ENCODE data around the gene SRP54.
"Not testable (repeated sequence)": the region's sequence is repeated elsewhere in the genome, so short reads cannot be mapped to it uniquely, and the experiment has no call there.

SRP54 gene

DNA sequence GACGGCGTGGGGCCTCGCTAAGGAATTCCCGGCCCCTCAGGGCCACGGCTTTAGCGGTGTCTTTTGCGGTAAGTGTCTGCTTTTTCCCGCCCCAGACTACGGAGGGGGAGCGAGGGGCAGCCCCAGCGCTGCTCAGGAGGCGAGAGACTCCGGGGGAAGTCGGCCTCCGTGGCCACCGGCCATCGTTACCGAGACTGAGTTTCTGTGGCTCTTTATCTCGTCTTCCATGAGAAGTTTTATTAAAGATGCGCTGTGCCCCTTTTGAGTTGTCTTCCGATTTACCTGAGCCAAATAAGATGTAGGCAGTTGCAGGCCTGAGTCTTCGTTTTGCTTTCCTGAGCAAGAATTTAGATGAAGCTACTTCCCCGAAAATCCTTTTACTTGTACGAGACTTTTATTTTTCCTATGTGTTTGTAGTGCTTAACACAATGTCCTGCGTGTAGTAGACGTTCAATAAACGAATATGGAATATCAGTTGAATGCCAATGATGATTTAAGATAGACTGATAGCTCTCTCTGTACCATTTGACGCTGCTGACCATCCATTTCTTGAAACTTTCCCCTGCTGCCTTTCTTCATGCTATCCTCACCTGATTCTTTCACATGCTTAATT, 462 bp downstream of the SRP54 start:
- DNase-seq, result no peak

DNA sequence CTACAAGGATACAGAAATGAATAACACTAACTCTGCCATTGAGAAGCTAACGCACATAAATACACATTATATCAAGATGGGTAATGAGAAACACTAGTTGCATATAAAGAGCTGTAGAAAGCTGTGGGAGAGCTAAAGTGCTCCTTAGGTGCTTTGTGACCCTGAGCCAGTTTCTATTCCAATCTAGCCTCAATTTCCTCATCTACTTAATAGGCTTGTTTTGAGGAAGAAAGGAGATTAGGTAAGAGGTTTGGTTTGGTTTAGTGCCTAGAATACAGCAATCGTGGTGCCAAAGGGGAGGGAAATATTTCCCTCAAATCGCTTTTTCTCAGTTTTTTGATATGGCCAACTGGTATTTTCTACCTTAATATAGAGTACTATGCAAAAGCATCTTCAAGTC, 994 bp downstream of the SRP54 start:
- DNase-seq, result no peak

DNA sequence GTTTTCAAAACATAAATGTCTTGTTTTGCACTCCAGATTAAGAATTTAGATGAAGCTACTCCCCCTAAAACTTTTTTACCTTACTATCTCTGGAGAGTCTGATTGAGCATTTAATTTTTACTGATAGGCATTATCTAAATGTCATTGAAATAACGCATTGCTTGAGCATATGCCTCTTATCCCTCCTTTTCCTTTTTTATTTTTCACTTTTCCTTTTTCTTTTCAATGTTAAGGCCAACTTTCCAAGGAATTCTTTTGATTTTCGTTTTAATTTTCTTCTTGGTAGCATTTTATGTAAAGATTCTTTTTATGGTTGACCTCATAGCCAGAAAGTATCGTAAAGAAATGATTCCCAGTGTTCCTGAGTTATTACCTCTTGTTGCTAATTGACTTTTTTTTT, 2.9 kb downstream of the SRP54 start:
- no peak for DNase-seq

DNA sequence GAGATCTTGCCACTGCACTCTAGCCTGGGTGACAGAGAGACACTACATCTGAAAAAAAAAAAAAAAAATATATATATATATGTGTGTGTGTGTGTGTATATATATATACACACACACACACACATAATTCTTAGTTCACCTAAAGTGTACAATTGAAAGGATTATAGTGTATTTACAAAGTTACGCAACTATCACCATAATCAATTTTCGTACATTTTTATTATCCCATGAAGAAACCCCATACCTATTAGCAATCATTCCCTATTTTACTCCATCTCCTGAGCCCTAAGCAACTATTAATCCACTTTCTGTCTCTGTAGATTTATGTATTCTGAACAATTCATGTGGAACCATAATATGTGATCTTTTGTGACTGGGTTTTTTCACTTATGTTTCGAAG, 4.4 kb downstream of the SRP54 start:
- no peak for DNase-seq

DNA sequence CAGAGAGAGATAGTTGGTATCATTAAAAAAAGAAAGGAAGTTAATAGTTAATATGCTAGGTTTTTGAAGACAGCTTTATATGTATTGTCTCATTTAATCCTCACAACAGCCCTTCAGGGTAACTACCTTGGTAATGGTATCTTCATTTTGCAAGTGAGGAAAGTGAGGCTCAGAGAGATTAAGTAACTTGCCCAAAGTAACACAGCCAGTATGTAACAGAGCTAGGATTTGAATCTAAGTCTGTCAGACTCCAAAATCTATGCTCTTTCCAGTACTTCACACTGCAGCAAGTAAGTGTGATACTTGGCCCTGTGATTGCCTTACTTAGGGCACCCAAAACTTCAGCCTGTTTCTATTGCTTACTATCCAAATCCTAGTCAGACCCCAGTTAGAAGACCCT, 7.0 kb downstream of the SRP54 start:
- DNase-seq, result no peak

DNA sequence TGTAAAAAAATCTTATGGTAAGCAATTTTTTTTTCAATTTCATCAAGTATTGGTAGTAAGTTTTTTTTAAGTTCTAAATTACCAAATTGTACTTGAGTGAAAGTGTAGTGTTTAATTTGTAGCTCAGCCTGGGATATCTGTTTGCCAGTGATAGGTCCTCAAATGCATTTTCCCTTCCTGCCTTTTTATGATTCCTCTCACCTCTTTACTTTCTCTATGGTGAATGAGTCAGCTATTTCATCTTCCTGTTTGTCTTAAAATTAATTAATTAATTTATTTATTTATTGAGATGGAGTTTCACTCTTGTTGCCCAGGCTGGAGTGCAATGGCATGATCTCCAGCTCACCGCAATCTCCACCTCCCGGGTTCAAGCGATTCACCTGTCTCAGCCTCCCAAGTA, 10.6 kb downstream of the SRP54 start:
- no peak for DNase-seq

DNA sequence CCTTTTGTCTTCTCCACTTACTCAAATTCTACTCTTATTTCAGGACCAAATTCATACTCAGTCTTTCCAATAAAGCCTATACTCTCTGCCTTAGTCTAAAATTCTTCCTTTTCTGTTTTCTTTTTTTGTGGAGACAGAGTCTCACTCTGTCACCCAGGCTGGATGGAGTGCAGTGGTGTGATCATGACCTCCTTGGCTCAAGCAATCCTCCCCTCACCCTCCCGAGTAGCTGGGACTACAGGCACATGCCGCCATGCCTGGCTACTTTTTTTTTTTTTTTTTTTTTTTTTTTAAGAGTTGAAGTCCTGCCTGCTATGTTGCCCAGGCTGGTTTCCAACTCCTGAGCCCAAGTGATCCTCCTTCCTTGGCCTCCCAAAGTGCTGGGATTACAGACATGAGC, 11.9 kb downstream of the SRP54 start:
- no peak for DNase-seq

DNA sequence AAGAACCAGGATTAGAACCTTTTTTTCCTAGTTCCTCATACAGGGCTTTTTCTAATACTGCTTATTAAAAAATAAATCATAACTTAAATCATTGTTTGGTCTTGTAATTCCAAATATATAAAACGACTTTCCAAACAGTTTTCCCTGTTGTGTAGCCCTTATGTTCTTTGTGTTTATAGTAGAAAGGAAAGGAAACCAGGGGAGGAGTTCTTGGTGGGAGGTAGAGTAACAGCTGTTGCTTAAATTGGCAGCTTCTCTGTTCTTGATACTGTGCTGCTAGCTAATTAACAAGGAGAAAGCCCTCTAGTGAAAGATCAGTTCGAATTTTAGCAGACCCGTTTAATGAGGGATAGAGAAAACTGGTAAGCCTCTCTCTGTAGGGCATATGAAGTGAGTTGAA, 15.0 kb downstream of the SRP54 start:
- DNase-seq, result no peak

DNA sequence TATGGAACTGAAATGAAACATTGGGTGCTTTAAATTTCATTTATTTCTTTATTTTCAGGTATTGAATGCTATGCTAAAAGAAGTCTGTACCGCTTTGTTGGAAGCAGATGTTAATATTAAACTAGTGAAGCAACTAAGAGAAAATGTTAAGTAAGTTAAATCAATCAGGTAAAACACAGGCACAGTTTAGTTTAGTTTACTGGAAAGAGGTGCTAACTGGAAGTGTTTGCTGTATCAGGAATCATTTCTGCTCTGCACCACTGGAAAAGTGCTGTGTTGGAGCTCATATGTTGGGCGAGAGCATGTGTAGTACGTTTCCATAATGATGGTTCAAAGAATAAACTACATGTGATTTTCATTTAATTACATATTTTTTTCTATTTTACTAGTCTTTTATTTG, 16.7 kb downstream of the SRP54 start:
- DNase-seq, result no peak

DNA sequence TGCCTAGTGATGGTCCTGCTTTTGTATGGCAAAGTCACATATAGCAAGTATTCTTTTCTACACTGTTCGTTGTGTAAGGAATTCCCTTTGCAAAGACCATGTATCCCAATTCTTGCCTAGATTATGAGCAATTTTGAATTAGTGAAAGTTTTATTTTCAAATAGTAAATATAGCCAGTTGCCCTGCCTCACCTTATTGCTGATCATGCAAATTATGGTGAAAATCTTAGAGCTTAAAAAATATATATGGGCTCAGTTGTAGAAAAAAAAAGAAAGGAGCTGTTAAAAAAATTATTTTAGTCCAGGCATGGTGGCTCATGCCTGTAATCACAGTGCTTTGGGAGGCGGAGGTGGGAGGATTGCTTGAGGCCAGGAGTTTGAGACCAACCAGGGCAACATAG, 18.8 kb downstream of the SRP54 start:
- no peak for DNase-seq

DNA sequence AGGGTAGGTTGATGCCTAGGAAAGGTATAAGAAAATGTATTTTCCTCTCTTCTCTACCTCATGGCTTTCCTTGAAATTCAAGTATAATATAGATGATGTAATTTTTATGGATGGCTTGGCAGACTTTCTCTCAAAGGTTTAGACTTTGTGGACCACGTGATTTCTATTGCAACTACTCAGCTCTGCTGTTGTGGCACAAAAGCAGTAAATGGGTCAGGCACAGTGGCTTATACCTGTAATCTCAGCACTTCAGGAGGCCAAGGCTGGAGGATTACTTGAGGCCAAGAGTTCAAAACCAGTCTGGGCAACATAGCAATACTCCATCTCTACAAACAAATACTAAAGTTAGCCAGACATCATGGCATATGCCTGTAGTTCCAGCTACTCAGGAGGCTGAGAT, 22.0 kb downstream of the SRP54 start:
- DNase-seq, result no peak

DNA sequence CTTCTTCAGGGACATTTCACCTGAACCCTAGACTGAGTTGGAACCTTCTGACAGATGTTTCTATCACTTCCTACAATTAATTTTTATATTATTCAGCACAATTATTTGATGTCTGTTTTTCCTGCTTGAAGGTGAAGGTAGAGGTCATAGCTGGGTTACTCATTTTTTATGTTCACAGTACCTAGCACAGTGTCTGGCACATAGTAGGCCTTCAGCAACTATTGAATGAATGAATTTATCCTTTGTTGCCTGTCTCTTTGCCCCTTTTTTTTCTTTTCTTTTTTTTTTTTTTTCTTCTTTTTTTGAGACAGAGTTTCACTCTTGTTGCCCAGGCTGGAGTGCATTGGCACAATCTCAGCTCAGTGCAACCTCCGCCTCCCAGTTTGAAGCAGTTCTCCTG, 33.8 kb downstream of the SRP54 start:
- no peak for DNase-seq

DNA sequence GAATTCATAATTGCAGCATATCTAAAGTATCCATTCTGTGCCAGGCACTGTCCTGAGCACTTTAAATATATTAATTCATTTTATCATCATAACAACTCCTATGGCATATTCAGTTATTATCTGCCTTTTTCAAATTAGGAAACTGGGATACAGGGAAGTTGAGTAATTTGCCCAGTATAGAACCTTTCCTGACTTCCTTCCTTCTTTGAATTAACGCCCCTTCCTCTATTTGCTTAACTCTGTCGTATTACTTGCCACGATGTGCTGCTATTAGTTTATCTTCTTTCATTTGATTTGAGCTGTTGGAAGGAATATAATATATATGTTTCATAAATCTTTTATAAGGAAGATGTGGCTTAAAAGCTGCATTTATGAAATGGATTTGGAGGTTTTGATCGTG, 37.9 kb downstream of the SRP54 start:
- DNase-seq, result no peak

DNA sequence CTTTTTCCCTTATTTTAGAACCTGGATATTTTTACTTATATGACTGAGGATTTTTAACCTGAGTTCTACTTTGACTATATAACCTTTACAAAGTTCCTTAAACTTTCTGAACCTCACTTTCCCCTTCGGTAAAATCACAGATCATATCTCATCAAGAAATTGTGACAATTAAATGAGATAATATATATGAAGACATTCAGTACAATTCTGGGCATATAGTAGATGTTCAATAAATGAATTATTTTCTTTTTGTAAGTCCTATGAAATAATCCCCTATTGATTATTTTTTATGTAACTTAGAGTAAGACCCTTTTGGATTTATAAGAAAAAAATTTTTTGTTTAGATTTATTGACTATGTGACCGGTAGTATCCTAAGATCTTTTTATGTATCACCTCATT, 45.6 kb downstream of the SRP54 start:
- DNase-seq, result no peak

DNA sequence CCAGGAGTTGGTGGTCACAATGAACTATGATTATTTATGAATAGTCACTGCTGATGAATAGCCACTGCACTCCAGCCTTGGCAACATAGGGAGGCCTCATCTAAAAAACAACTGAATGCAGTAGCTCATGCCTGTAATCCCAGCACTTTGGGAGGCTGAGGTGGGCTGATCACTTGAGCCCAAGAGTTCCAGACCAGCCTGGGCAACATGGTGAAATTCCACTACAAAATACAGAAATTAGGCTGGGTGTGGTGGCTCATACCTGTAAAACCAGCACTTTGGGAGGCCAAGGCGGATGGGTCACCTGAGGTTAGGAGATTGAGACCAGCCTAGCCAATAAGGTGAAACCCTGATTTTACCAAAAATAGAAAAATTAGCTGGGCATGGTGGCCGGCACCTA, 49.8 kb downstream of the SRP54 start:
- no peak for DNase-seq

DNA sequence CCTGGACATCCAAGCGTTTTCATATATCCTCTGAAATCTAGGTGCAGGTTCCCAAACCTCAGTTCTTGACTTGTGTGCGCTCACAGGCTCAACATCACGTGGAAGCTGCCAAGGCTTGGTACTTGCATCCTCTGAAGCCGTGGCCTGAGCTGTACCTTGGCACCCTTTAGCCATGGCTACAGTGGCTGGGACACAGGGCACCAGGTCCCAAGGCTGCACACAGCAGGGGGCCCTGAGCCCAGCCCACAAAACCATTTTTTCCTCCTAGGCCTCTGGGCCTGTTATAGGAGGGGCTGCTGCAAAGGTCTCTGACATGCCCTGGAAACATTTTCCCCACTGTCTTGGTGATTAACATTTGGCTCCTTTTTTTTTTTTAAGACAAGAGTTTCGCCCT, 51.6 kb downstream of the SRP54 start:
- DNase-seq, result no peak

DNA sequence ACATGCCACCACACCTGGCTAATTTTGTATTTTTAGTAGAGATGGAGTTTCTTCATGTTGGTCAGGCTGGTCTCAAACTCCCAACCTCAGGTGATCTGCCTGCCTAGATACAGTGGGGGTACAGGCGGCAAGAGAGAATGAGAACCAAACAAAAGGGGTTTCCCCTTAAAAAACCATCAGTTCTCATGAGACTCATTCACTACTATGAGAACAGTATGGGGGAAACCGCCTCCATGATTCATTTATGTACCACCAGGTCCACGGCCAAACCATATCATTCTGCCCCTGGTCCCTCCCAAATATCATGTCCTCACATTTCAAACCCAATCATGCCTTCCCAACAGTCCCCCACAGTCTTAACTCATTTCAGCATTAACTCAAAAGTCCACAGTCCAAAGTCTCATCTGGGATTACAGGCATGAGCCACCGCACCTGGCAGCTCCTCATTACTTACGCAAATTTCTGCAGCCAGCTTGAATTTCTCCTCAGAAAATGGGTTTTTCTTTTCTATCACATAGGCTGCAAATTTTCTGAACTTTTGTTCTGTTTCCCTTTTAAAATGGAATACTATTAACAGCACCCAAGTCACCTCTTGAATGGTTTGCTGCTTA, 52.3 kb downstream of the SRP54 start:
- DNase-seq, result not testable (repeated sequence)

DNA sequence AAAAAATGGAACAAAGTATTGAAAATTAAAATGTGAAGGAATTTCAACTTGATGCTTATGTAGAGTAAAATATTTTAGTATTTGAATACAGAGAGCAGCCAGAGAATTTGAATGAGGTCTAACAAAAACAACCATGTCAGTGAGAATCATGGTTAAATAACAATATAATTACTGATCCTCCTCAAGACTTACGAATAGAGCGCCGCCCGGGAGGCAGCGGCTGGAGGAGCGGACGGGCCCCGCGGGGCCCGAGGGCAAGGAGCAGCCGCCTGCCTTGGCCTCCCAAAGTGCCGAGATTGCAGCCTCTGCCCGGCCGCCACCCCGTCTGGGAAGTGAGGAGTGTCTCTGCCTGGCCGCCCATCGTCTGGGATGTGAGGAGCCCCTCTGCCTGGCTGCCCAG, 55.5 kb downstream of the SRP54 start:
- DNase-seq, result not testable (repeated sequence)

DNA sequence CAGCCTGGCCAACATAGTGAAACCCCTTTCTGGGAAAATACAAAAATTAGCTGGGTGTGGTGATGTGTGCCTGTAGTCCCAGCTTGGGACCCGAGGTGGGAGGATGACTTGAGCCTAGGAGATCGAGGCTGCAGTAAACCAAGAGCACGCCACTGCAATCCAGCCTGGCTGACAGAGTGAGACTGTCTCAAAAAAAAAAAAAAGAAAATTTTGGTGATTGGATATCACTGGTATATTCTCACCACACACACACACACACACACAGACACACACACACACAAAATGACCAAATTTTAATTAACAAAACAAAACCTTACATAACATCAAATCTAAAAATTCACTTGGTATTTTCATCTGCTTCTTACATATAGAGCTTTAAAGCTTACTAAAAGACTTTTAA, 59.8 kb downstream of the SRP54 start:
- DNase-seq, result no peak

DNA sequence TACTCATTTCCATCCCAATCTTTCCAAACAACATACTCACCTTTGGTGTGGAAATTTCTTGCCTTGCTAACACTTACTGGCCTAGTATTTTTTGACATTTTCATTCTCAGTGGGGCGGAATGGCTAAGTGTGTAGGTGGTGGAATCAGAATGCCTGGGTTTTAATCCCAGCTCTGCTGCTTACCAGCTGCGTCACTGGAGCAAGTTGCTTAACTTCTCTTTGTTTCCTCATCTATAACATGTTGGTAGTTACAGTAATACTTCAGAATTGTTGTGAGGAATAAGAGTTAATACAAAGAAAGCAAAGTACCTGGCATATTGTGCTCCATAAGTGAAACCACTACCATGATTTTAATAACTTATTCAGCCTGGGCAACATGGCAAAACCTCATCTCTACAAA, 60.3 kb downstream of the SRP54 start:
- DNase-seq, result no peak

DNA sequence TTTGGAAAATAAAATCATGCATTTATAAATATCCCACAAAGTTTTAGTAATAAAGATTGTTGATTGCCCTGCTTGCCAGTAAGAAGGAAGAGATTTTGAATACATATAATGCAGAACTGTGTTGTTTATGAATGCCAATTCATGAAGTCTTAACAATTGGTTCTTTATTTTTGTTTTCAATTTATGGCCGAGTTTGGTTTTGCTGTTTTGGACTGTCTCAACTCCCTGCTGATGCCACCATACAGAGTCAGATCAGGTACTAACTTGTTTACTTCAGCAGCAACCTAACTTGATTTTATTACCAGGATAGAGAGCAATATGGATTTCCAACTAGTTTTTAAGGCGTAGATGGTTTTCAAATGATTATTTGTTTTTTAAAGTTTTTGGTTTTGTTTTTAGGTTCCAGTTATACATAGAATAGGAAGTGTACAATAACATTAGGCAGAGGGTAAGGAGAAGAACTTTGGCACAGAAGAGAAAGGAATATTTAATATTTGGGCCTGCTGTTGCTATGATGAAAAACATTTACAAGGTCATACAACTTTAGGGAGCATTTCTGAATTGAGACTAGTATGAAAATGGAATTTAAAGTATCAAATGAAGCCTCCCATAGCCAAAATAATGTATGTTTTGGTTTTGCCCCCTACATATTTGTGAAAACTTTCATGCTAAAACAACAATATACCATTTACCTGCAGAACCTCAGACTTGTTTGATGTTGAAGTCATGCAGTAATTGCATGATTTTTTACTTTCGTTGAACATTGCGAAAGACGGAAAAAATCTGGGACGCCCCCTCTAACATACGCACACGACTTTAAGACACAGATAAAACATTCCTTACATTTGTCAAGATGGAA, 62.4 kb downstream of the SRP54 start:
- peak in 1 of 58 donors; percentile 3 for DNase-seq

DNA sequence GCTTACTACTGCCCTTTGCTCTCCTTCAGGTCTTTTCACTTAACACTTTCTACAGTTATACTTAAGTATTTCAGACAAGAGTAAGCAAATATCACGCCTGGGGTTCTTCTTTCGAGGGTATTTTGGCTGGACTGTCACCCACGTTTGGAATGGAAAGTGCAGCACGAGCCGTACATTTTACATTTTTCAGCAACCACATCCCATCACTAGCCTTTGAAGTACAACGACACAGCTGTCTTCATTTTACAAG, 62.9 kb downstream of the SRP54 start:
- DNase-seq, result no peak

DNA sequence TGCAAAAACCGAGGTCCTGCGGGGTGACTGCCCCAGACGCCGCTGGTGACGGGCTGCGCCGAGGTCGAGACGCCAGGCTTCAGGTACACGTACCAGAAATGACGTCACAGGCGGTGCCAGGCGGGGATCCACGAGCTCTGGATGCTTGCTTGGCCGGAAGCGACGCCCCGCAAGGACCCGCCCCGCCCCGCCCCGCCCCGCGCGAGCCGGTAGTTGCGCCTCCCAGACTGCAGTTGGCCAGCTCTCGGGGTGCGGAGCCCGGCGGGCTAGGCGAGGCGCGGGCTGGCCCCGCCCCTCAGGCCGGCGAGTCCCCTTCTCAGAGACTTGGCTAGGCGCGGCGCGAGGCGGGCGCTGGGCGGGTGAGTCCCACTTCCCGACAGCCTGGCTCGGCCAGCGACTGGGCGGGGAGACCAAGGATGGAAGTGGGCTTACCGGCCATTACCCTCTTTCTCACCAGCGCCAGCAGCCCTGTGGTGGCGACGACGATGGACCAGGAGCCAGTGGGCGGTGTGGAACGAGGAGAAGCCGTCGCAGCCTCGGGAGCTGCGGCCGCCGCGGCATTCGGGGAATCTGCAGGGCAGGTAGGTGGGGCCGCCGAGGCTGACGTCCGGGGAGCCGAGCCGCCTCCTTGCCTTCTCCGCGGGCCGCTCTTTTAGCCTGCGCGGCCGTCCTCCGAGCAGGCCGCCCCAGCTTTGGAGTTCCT, 63.4 kb downstream of the SRP54 start, which contains the start of gene FAM177A1:
FAM177A1 (plus strand) TSS at position 225 of the 703 bp plus-strand sequence; CDS start at position 417, 192 bp downstream.
- DNase-seq, result peak; percentile 67 to 99 (median 97)
